ENCODE data around the gene NLRP8. TPM values are rescaled to one million over a fixed set of nuclear protein-coding genes. Genes with fewer than 3 reads are reported as not detected.

The NLRP8 gene
- total RNA-seq, 1 donor from 2014 or later, result not detected

- Mint-ChIP-seq H3K4me1 (ENCODE audit: unreplicated experiment) (no peaks in the 10 kb centered on the region), H3K36me3 (ENCODE audit: unreplicated experiment) (peaks cover under 1% of the 10 kb centered on the region), H3K4me3 (ENCODE audit: unreplicated experiment) (no peak overlapping the region), H3K27ac (ENCODE audit: unreplicated experiment) (no peak overlapping the region), H3K9me3 (ENCODE audit: unreplicated experiment) (peaks cover 25% of the 10 kb centered on the region), H3K27me3 (ENCODE audit: unreplicated experiment) (no peaks in the 10 kb centered on the region)
- TF ChIP-seq CTCF (IDR thresholded peaks at IDR 0.05), result no peak
- DNase-seq (ENCODE audit: extremely low spot score, unreplicated experiment), result no peak
Measured at GRCh38 chr19:56026769-56027168, 79.1 kb downstream of the NLRP8 start.

Other genes starting within 250 kb of the NLRP8 start
- not detected in 2 replicates for gene NLRP9, start 209.4 kb upstream of the NLRP8 start, total RNA-seq
- not detected in 2 replicates for gene RFPL4A, start 188.7 kb upstream of the NLRP8 start, total RNA-seq
- not detected in 2 replicates for gene RFPL4AL1, start 178.7 kb upstream of the NLRP8 start, total RNA-seq
- gene NLRP11, start 115.8 kb upstream of the NLRP8 start, total RNA-seq, result not detected in 2 replicates
- not detected in 2 replicates for gene NLRP4, start 111.3 kb upstream of the NLRP8 start, total RNA-seq
- gene NLRP13, start 15.5 kb upstream of the NLRP8 start, total RNA-seq, result not detected in 2 replicates
- gene NLRP5, start 38.9 kb downstream of the NLRP8 start, total RNA-seq, result not detected in 2 replicates
- gene ZNF787, start 173.5 kb downstream of the NLRP8 start, total RNA-seq, result 27.8 and 31.4 TPM in 2 replicates
- gene ZNF444, start 193.5 kb downstream of the NLRP8 start, total RNA-seq, result 41.6 and 47.9 TPM in 2 replicates
- not detected in 2 replicates for gene GALP, start 228.2 kb downstream of the NLRP8 start, total RNA-seq
- gene ZSCAN5B, start 250.0 kb downstream of the NLRP8 start, total RNA-seq, result not detected in 2 replicates